Left colon (tissue), 2 donors: ENCODE results near the gene R3HDM2. TPM values are rescaled to one million over a fixed set of nuclear protein-coding genes. Genes with fewer than 3 reads are reported as not detected.

Experiments used
- ATAC-seq: fragments of 200-7000 bp; cut with Tn5 transposase; one replicate; pipeline ENCODE4 v1.9.1; 2020; ENCODE audit warnings: mild to moderate bottlenecking, moderate library complexity
- DNase-seq, 2 donors: peaks; one replicate each; pipeline ENCODE4 v3.0.0-alpha.2; 2020
- intact Hi-C, 2 donors: fragments of 100-400 bp; cut with DNase I in 1 of 2; cut with micrococcal nuclease in 1 of 2; formaldehyde crosslinking; loops; one replicate each; pipeline versions ENCODE4 v1.11.2 to v1.14.0; 2022; cut with DNase I, micrococcal nuclease
- total RNA-seq, 2 donors: library from RNA; stranded (reverse); fragmentation: NEBNext Ultra II Directional; extraction: Animal tissue kit (Norgen Biotek cat#: 25700); gene quantifications; one replicate each; pipeline ENCODE4 v1.2.1, GENCODE V29; 2021
- donor health status: DM: no; HTN: no; CAD: no.
- donor health status: DM: yes; HTN: yes; CAD: no.

R3HDM2 gene
- total RNA-seq, 2 donors from 2014 or later, result 62.5 to 62.8 TPM

DNA sequence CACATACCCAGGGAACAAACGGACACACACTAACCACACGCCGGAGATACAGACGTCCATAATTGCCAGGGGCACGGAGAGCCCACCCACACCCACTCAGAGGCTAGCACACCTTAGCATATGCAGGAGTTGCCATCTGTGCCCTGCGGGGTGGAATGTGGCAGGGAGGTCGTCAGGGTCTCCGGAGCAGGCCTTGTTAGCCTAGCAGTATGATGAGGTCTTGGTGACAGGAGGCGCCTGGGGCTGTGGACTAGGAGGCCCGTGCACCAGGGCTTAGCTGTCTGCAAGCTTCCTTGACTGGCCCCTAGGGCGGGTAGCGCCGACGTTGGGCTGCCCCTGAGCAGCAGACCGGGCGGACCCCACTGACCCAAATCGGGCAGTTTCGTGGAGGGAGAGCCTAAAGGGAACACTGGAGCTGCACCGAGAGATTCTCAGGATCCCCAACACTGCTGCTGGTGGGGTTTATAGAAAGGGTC, 189.9 kb downstream of the R3HDM2 start:
- no peak for DNase-seq
- ATAC-seq, result no peak
- intact Hi-C loops, result no loop called here

DNA sequence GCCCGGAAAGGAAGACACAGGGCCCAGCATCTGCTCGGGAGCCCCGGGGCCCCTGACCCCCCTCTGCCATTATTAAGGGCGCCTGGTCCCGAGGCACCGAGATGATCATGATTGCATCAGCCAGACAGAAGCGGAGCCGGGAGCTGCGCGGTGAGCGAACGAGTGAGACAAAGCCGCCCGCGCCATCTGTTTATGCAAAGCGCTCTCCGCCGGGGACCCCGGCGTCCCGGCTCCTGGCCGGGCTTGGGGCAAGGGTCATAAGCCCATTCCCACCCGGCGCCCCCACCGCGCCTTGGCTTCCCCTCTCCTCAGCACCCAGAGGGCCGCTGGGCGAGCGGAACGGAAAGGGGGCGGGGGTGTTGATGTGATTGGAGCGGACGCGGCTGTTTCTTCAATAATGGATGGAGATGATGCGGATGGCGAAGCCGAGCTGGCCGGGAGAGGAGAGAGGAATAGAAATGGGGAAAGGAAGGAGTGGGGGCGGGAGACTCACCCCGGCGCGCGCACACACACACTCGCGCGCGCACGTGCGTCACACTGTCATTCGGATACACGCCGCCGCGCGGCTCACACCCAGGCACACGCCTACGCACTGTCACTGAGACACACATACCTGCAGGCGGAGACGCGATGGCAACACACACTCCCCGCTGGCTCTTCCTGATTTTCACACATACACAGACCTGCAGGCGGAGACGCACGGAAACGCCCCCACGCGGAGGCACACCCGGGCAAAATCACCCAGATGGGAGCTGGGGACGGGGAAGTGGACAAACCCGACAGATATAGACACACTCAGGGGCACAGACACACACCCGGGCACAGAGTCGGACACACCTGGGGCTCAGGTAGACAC, 190.5 kb downstream of the R3HDM2 start:
- intact Hi-C loops, result no loop called here
- ATAC-seq, result peak; percentile 45
- DNase-seq, result peak; percentile 62 to 74

GRCh38 chr12:57239587-57240065, 191.2 kb downstream of the R3HDM2 start:
- intact Hi-C loops, result no loop called here
- DNase-seq (no peak), ATAC-seq (no peak)

- intact Hi-C loops, result no loop called here
- DNase-seq (peak; percentile 77 to 91), ATAC-seq (peak; percentile 72)
Measured at GRCh38 chr12:57238854-57239554, 191.8 kb downstream of the R3HDM2 start.

DNA sequence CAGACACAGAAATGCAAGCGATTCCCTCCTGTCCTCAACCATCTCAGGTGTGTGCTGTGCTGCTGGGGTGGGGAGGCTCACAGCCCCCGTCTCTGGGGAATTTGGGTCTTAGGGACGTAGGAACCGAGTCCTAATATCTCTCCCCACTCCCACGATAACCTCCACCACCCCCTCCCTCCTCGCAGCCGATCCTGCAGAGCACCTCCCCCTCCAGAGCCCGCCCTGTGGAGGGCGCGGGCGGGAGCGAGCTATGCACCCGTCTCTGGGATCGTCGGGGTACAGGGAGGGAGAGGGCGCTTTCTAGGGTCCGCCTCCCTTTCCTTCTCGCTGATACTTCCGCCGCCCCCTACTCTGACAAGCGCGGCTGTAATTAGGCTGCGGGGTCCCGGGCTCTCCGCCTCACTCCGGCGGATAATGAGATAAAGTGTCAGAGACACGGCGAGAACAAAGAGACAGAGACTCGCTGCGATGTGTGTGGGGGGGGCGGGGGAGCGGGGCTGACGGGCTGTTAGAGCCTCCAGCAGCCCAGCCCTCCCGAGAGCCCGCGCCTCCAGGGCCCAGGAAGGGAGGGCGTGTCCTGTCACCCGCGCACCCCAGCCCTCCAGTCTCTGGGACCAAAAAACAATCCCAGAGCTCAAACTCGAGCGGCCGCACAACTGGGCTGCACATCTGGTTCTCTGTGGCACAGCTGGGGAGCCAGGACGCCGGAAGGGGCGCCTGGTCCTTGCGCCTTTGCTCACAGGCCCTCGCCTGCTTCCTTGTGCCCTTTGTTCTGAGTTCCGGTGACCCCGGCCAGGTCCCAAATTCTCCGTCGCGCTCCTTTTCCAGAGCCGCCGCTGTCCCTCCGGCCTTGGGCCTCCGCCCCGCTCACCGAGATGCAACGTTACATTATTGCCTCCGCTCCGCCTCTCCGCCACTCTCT, 192.7 kb downstream of the R3HDM2 start:
- intact Hi-C loops, result no loop called here
- peak in 1 of 2 donors; percentile 35 for DNase-seq

GRCh38 chr12:57237596-57237931, 193.3 kb downstream of the R3HDM2 start:
- DNase-seq (no peak), ATAC-seq (no peak)
- intact Hi-C loops, result no loop called here

More for the DNA sequence above, 192.7 kb downstream of the R3HDM2 start:
- no peak for ATAC-seq

- DNase-seq (no peak), ATAC-seq (no peak)
- intact Hi-C loops, result no loop called here
Measured at GRCh38 chr12:57236925-57237595, 193.8 kb downstream of the R3HDM2 start.

GRCh38 chr12:57236201-57236924, 194.5 kb downstream of the R3HDM2 start:
- peak in 1 of 2 donors; percentile 25 for DNase-seq
- intact Hi-C loops, result no loop called here

DNA sequence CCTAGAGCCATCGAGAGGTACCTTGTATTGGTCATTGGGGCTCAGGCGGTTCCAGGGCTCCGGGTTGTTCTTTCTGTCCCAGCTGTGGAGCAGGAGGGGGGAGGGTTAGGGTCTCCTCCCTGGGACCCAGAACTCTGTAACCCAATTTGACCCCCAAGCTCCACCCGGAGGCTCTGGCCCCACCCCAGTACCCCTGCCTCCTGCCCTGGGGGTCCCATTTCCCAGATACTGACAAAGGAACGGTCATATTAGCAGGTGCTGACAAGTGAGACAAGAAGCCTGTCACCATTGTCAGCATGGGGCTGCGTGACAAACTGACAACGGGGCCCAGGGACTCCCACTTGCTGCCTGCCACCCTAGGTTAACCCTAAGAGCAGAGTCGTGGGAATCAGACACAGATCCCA, 195.1 kb downstream of the R3HDM2 start:
- intact Hi-C loops, result no loop called here
- ATAC-seq, result no peak
- no peak for DNase-seq

More at GRCh38 chr12:57236201-57236924, 194.5 kb downstream of the R3HDM2 start:
- no peak for ATAC-seq

GRCh38 chr12:57235017-57235727, 195.7 kb downstream of the R3HDM2 start:
- no peak for DNase-seq
- intact Hi-C loops, result no loop called here
- no peak for ATAC-seq

- DNase-seq (no peak), ATAC-seq (no peak)
- intact Hi-C loops, result no loop called here
Measured at GRCh38 chr12:57234571-57235016, 196.2 kb downstream of the R3HDM2 start.

DNA sequence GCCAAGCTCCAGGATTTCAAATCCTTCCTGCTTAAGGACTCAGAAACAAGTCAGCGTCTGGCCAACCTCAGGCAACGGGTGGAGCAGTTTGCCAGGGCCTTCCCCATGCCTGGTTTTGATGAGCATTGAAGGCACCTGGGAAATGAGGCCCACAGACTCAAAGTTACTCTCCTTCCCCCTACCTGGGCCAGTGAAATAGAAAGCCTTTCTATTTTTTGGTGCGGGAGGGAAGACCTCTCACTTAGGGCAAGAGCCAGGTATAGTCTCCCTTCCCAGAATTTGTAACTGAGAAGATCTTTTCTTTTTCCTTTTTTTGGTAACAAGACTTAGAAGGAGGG, 196.6 kb downstream of the R3HDM2 start:
- no peak for DNase-seq
- ATAC-seq, result no peak
- intact Hi-C loops, result no loop called here

- ATAC-seq (no peak), DNase-seq (no peak)
- intact Hi-C loops, result no loop called here
Measured at GRCh38 chr12:57233357-57234232, 197.2 kb downstream of the R3HDM2 start.

GRCh38 chr12:57232156-57232756, 198.6 kb downstream of the R3HDM2 start:
- intact Hi-C loops, result no loop called here
- DNase-seq (no peak), ATAC-seq (no peak)

- DNase-seq (no peak), ATAC-seq (no peak)
- intact Hi-C loops, result no loop called here
Measured at GRCh38 chr12:57231276-57232021, 199.4 kb downstream of the R3HDM2 start.
